ENCODE data around the gene KEAP1. TPM values are rescaled to one million over a fixed set of nuclear protein-coding genes. Genes with fewer than 3 reads are reported as not detected.
A peak's percentile ranks its signal among the peaks of the same experiment; 100 is the strongest.

The KEAP1 gene
- total and polyA plus RNA-seq, 9 of the 15 experiments (the other 6 are each of a cell fraction or from before 2014, with no cell fraction given): 2.1 to 95.6 (median 64.3) TPM

- TF ChIP-seq CREB1 (IDR thresholded peaks at IDR 0.05) (no peak), CREB1 (CRISPR knock-in tag; IDR thresholded peaks at IDR 0.05) (no peak), SMAD3 (CRISPR knock-in tag; conservative IDR thresholded peaks at IDR 0.05) (no peak), ASH1L (IDR thresholded peaks at IDR 0.05; ENCODE audit: borderline replicate concordance, low read depth, partially characterized antibody) (peak; percentile 37), CBX5 (IDR thresholded peaks at IDR 0.05; ENCODE audit: borderline replicate concordance, low read depth) (no peak), SMARCE1 (IDR thresholded peaks at IDR 0.05) (peak; percentile 72), MTA1 (IDR thresholded peaks at IDR 0.05; ENCODE audit: borderline replicate concordance) (no peak; the same call in 1 of the 2 replicates), ZFP36 (IDR thresholded peaks at IDR 0.05; ENCODE audit: low read depth, low read length, partially characterized antibody) (no peak), ZNF121 (CRISPR knock-in tag; conservative IDR thresholded peaks at IDR 0.05) (no peak), SNRNP70 (optimal IDR thresholded peaks at IDR 0.05; ENCODE audit: low read depth, low read length) (no peak), BDP1 (IDR thresholded peaks at IDR 0.05; ENCODE audit: insufficient read depth, insufficient read length) (no peak), BHLHE40 (IDR thresholded peaks at IDR 0.05; ENCODE audit: low read length) (no peak), RB1 (IDR thresholded peaks at IDR 0.05; ENCODE audit: low read depth) (peak; percentile 35), ZNF124 (CRISPR knock-in tag; IDR thresholded peaks at IDR 0.05) (no peak), ZNF324 (CRISPR knock-in tag; IDR thresholded peaks at IDR 0.05) (no peak), CHD2 (IDR thresholded peaks at IDR 0.05; ENCODE audit: low read depth, low read length) (no peak), HDAC8 (tag; IDR thresholded peaks at IDR 0.05) (0 out of 2 replicates have a peak, but pooled peaks have one; percentile 41), PRPF4 (IDR thresholded peaks at IDR 0.05; ENCODE audit: insufficient read depth, low read depth, low read length, poor library complexity, severe bottlenecking) (no peak), KDM5B (IDR thresholded peaks at IDR 0.05; ENCODE audit: insufficient replicate concordance, low read depth, low read length) (no peak), FOXA3 (CRISPR knock-in tag; conservative IDR thresholded peaks at IDR 0.05 in 1 of 2, IDR thresholded peaks at IDR 0.05 in 1 of 2) (0 out of 4 replicates have a peak, but pooled peaks of 1 of the 2 experiments have one; percentile 36), ZNF57 (CRISPR knock-in tag; IDR thresholded peaks at IDR 0.05) (no peak), ZNF12 (CRISPR knock-in tag; IDR thresholded peaks at IDR 0.05) (peak; percentile 52; the same call in 1 of the 2 replicates), ZNF408 (CRISPR knock-in tag; IDR thresholded peaks at IDR 0.05; ENCODE audit: low read depth) (no peak), EWSR1 (IDR thresholded peaks at IDR 0.05; ENCODE audit: borderline replicate concordance, low read depth, partially characterized antibody) (no peak), FUS (optimal IDR thresholded peaks at IDR 0.05; ENCODE audit: low read depth, low read length) (no peak), ZNF347 (CRISPR knock-in tag; IDR thresholded peaks at IDR 0.05; ENCODE audit: low read depth) (no peak), CXXC5 (CRISPR knock-in tag; IDR thresholded peaks at IDR 0.05) (peak; percentile 55), SP1 (CRISPR knock-in tag; IDR thresholded peaks at IDR 0.05) (peak; percentile 41; the same call in 1 of the 2 replicates), NKRF (IDR thresholded peaks at IDR 0.05; ENCODE audit: borderline replicate concordance) (no peak), XRCC5 (IDR thresholded peaks at IDR 0.05; ENCODE audit: low read depth, low read length) (no peak), MBD2 (IDR thresholded peaks at IDR 0.05; ENCODE audit: borderline replicate concordance, low read depth) (no peak)
These were observed at the start of gene KEAP1 (continued) for GRCh38 chr19:10503002-10503789.

Measured in K562 (cell line).